H9 (cell line): ENCODE results near the gene RGSL1. TPM values are rescaled to one million over a fixed set of nuclear protein-coding genes. Genes with fewer than 3 reads are reported as not detected.

Experiments used
- DNase-seq: peaks from one replicate; pipeline ENCODE4 v3.0.0-alpha.2; 2017
- H2AFZ ChIP-seq: one replicate; pipeline ENCODE4 v1.6.1; 2013; ENCODE audit warnings: mild to moderate bottlenecking, low read length, control low read depth, moderate library complexity
- H2AK5ac ChIP-seq: 2 replicates; pipeline ENCODE4 v1.6.1; 2013; ENCODE audit warnings: low read length, control low read depth, mixed read lengths; ENCODE audit not compliant: insufficient read length
- H2BK120ac ChIP-seq: one replicate; pipeline ENCODE4 v1.6.1; 2013; ENCODE audit warnings: low read depth, mild to moderate bottlenecking, low read length, control low read depth, inconsistent platforms; ENCODE audit not compliant: poor library complexity, severe bottlenecking
- H2BK12ac ChIP-seq: 2 replicates; pipeline ENCODE4 v1.6.1; 2013; ENCODE audit warnings: low read length, control low read depth, mixed read lengths, low read depth; ENCODE audit not compliant: insufficient read length
- H2BK15ac ChIP-seq: 2 replicates; pipeline ENCODE4 v1.6.1; 2013; ENCODE audit warnings: low read depth, low read length, control low read depth
- H2BK20ac ChIP-seq: one replicate; pipeline ENCODE4 v1.6.1; 2013; ENCODE audit warnings: low read depth, mild to moderate bottlenecking, low read length, control low read depth, inconsistent platforms; ENCODE audit not compliant: poor library complexity, severe bottlenecking
- H2BK5ac ChIP-seq: 2 replicates; pipeline ENCODE4 v1.6.1; 2013; ENCODE audit warnings: low read length, control low read depth, mixed read lengths; ENCODE audit not compliant: insufficient read length
- H3K14ac ChIP-seq: 2 replicates; pipeline ENCODE4 v1.6.1; 2013; ENCODE audit warnings: low read length, control low read depth; ENCODE audit not compliant: insufficient read depth
- H3K18ac ChIP-seq: 2 replicates; pipeline ENCODE4 v1.6.1; 2013; ENCODE audit warnings: low read depth, mild to moderate bottlenecking, mixed read lengths, low read length, control low read depth; ENCODE audit not compliant: insufficient read length
- H3K23ac ChIP-seq: 2 replicates; pipeline ENCODE4 v1.6.1; 2013; ENCODE audit warnings: low read length, control low read depth, mixed read lengths, low read depth; ENCODE audit not compliant: insufficient read length
- H3K23me2 ChIP-seq: 2 replicates; pipeline ENCODE4 v1.6.1; 2013; ENCODE audit warnings: low read depth, mild to moderate bottlenecking, mixed read lengths, low read length, control low read depth; ENCODE audit not compliant: insufficient read length, poor library complexity, severe bottlenecking
- H3K27ac ChIP-seq: 2 replicates; pipeline ENCODE4 v1.5.1; 2013; ENCODE audit warnings: low read length, control low read depth, mixed read lengths, low read depth; ENCODE audit not compliant: insufficient read length
- H3K27me3 ChIP-seq: 2 replicates; pipeline ENCODE4 v1.6.1; 2013; ENCODE audit warnings: low read length, control low read depth, inconsistent platforms; ENCODE audit not compliant: insufficient read depth
- H3K4ac ChIP-seq: 2 replicates; pipeline ENCODE4 v1.6.1; 2013; ENCODE audit warnings: low read depth, mild to moderate bottlenecking, control low read depth, inconsistent platforms, low read length, moderate library complexity
- H3K4me1 ChIP-seq: 2 replicates; pipeline ENCODE4 v1.6.1; 2013; ENCODE audit warnings: low read length, control low read depth, inconsistent platforms; ENCODE audit not compliant: insufficient read depth
- H3K4me2 ChIP-seq: 2 replicates; pipeline ENCODE4 v1.6.1; 2013; ENCODE audit warnings: low read length, control low read depth, mixed read lengths; ENCODE audit not compliant: insufficient read length, insufficient read depth
- H3K56ac ChIP-seq: 2 replicates; pipeline ENCODE4 v1.6.1; 2013; ENCODE audit warnings: low read depth, mild to moderate bottlenecking, mixed read lengths, low read length, control low read depth; ENCODE audit not compliant: insufficient read length
- H3K79me1 ChIP-seq: 2 replicates; pipeline ENCODE4 v1.6.1; 2013; ENCODE audit warnings: low read depth, mild to moderate bottlenecking, moderate library complexity, low read length, control low read depth, inconsistent platforms; ENCODE audit not compliant: insufficient read depth, poor library complexity, severe bottlenecking
- H3K79me2 ChIP-seq: 2 replicates; pipeline ENCODE4 v1.6.1; 2013; ENCODE audit warnings: low read length, control low read depth, inconsistent platforms; ENCODE audit not compliant: insufficient read depth
- H3K9ac ChIP-seq: 2 replicates; pipeline ENCODE4 v1.6.1; 2013; ENCODE audit warnings: low read length, control low read depth, mixed read lengths; ENCODE audit not compliant: insufficient read length; ENCODE audit errors: extremely low read depth
- H3K9me3 ChIP-seq: one replicate; pipeline ENCODE4 v1.6.1; 2013; ENCODE audit warnings: low read depth, low read length, inconsistent platforms; ENCODE audit not compliant: control insufficient read depth
- H3T11ph ChIP-seq: one replicate; pipeline ENCODE4 v1.6.1; 2013; ENCODE audit warnings: mild to moderate bottlenecking, low read length, control low read depth, inconsistent platforms
- H4K20me1 ChIP-seq: one replicate; pipeline ENCODE4 v1.6.1; 2013; ENCODE audit not compliant: control insufficient read depth, insufficient read length, insufficient read depth
- H4K5ac ChIP-seq: 2 replicates; pipeline ENCODE4 v1.6.1; 2013; ENCODE audit warnings: low read depth, mild to moderate bottlenecking, mixed read lengths, low read length, control low read depth; ENCODE audit not compliant: insufficient read length
- H4K8ac ChIP-seq: replicated peaks from 2 replicates; pipeline ENCODE4 v1.6.1; 2013; ENCODE audit warnings: low read length, control low read depth, mixed read lengths, low read depth; ENCODE audit not compliant: insufficient read length
- H4K91ac ChIP-seq: 2 replicates; pipeline ENCODE4 v1.6.1; 2013; ENCODE audit warnings: low read depth, mild to moderate bottlenecking, moderate library complexity, mixed read lengths, low read length, control low read depth; ENCODE audit not compliant: insufficient read length
- H3K27ac Mint-ChIP-seq, 3 experiments: 2 replicates in 2 of 3; 3 replicates in 1 of 3; pipeline ENCODE4 v1.8.0; 2020 to 2021; ENCODE audit warnings: mixed read lengths in 3 of 3, mild to moderate bottlenecking in 1 of 3, moderate library complexity in 1 of 3
- H3K27me3 Mint-ChIP-seq: 2 replicates; pipeline ENCODE4 v1.8.0; 2021; ENCODE audit warnings: low read depth, mild to moderate bottlenecking, moderate library complexity, mixed read lengths
- H3K36me3 Mint-ChIP-seq, 3 experiments: 2 replicates in 2 of 3; 3 replicates in 1 of 3; pipeline ENCODE4 v1.8.0; 2020 to 2021; ENCODE audit warnings: low read depth in 3 of 3, mixed read lengths in 3 of 3; ENCODE audit not compliant: insufficient read depth in 1 of 3
- H3K4me1 Mint-ChIP-seq, 2 experiments: 2 replicates each; pipeline ENCODE4 v1.8.0; 2020; ENCODE audit warnings: mixed read lengths in 2 of 2
- H3K4me3 Mint-ChIP-seq, 2 experiments: 2 replicates in 1 of 2; 3 replicates in 1 of 2; pipeline ENCODE4 v1.8.0; 2020 to 2021; ENCODE audit warnings: mild to moderate bottlenecking in 2 of 2, mixed read lengths in 2 of 2, moderate library complexity in 1 of 2
- H3K9me3 Mint-ChIP-seq, 2 experiments: 2 replicates in 1 of 2; 3 replicates in 1 of 2; pipeline ENCODE4 v1.8.0; 2020; ENCODE audit warnings: mild to moderate bottlenecking in 2 of 2, mixed read lengths in 2 of 2, moderate library complexity in 1 of 2
- WGBS: extraction: QIAGEN DNeasy Blood & Tissue Kit; methylation state at CpG from one replicate; pipeline ENCODE4 v1.1.7; 2013; ENCODE audit warnings: missing lambda C conversion rate, low lambda C conversion rate, mixed read lengths; ENCODE audit not compliant: insufficient read length; ENCODE audit errors: extremely low coverage; 5-methylcytosine and 5-hydroxymethylcytosine counted together
- total RNA-seq: library from RNA; stranded (reverse); gene quantifications from 2 replicates; pipeline ENCODE4 v1.2.1, GENCODE V29; 2021
- TF ChIP-seq, protein P1 (sequence below): fragments of 200-600 bp; sonication (generic); conservative IDR thresholded peaks from 3 replicates; pipeline ENCODE4 v1.8.0; 2021; ENCODE audit warnings: antibody characterized with exemption, mild to moderate bottlenecking

RGSL1 gene
- total RNA-seq, 1 experiment from 2014 or later = not detected

DNA sequence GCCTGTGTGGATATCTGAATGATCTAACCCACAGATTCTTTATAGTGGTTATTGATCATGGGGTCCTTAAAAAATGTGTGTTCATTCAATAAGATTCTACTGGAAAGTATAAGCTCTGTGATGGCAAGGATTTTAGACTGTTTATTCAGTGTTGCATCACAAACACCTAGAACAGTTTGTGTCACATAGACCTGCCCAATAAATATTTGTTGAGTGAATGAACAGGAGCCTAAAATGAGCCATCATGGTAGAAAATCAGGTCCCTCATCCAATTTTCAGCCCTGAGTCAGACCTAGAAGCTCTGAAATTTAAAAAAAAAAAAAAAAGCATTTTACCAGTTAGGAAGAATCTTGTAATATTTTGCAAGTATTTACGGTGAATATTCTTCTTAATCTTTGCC is 2.3 kb upstream of the RGSL1 start:
- no peak overlapping the region for H3K4me2 ChIP-seq
- no peaks in the 10 kb centered on the region for H3K79me2 ChIP-seq
- no peak overlapping the region for H2BK20ac ChIP-seq
- no peak overlapping the region for H3K18ac ChIP-seq
- no peak overlapping the region for H3K23ac ChIP-seq
- no peaks in the 10 kb centered on the region for H3K9me3 ChIP-seq
- Mint-ChIP-seq H3K4me3 (no peak overlapping the region), H3K9me3 (peaks cover 0 to 9% of the 10 kb centered on the region in 2 experiments; a peak in 2 of 5 replicates), H3K27ac (no peak overlapping the region), H3K4me1 (peaks cover 25 to 31% of the 10 kb centered on the region in 2 experiments), H3K36me3 (no peaks in the 10 kb centered on the region), H3K27me3 (peaks cover 2% of the 10 kb centered on the region; the same call in 1 of the 2 replicates)
- no peak overlapping the region for H2BK5ac ChIP-seq
- H3K56ac ChIP-seq = no peak overlapping the region
- H3T11ph ChIP-seq = no peak overlapping the region
- no peak overlapping the region for H2BK120ac ChIP-seq
- no peak overlapping the region for H3K9ac ChIP-seq
- H3K23me2 ChIP-seq = no peaks in the 10 kb centered on the region
- no peaks in the 10 kb centered on the region for H3K27me3 ChIP-seq
- no peak overlapping the region for H3K4ac ChIP-seq
- no peak for DNase-seq
- TF ChIP-seq, protein P1, sequence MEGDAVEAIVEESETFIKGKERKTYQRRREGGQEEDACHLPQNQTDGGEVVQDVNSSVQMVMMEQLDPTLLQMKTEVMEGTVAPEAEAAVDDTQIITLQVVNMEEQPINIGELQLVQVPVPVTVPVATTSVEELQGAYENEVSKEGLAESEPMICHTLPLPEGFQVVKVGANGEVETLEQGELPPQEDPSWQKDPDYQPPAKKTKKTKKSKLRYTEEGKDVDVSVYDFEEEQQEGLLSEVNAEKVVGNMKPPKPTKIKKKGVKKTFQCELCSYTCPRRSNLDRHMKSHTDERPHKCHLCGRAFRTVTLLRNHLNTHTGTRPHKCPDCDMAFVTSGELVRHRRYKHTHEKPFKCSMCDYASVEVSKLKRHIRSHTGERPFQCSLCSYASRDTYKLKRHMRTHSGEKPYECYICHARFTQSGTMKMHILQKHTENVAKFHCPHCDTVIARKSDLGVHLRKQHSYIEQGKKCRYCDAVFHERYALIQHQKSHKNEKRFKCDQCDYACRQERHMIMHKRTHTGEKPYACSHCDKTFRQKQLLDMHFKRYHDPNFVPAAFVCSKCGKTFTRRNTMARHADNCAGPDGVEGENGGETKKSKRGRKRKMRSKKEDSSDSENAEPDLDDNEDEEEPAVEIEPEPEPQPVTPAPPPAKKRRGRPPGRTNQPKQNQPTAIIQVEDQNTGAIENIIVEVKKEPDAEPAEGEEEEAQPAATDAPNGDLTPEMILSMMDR = no peak
- H3K79me1 ChIP-seq = no peaks in the 10 kb centered on the region
- no peak overlapping the region for H4K8ac ChIP-seq
- no peaks in the 10 kb centered on the region; the same call in 1 of the 2 replicates for H3K4me1 ChIP-seq
- no peak overlapping the region for H2AK5ac ChIP-seq
- H3K14ac ChIP-seq = no peak overlapping the region
- H2BK15ac ChIP-seq = no peak overlapping the region
- H2AFZ ChIP-seq = no peak overlapping the region
- no peak overlapping the region for H4K91ac ChIP-seq
- no CpG with 5 or more reads among the region's 1 CpG for WGBS
- H2BK12ac ChIP-seq = no peak overlapping the region
- no peak overlapping the region for H4K5ac ChIP-seq
- H3K27ac ChIP-seq = no peak overlapping the region
- no peaks in the 10 kb centered on the region for H4K20me1 ChIP-seq
